Neuronal stem cell (in vitro differentiated cells): ENCODE data around the gene AUP1.

Source experiments
- DNase-seq: peaks from one replicate; pipeline ENCODE4 v3.0.0-alpha.2; 2013; ENCODE audit warnings: low spot score
- H2AFZ ChIP-seq: one replicate; pipeline ENCODE4 v1.6.1; 2013; ENCODE audit warnings: mild to moderate bottlenecking, low read length, inconsistent platforms
- H2AK5ac ChIP-seq: 2 replicates; pipeline ENCODE4 v1.6.1; 2013; ENCODE audit warnings: low read depth, mild to moderate bottlenecking, inconsistent platforms, low read length, moderate library complexity, mixed read lengths
- H2BK120ac ChIP-seq: 2 replicates; pipeline ENCODE4 v1.6.1; 2013; ENCODE audit warnings: low read depth, mild to moderate bottlenecking, inconsistent platforms, low read length, moderate library complexity, mixed read lengths
- H2BK12ac ChIP-seq: one replicate; pipeline ENCODE4 v1.6.1; 2013; ENCODE audit warnings: low read length, inconsistent platforms
- H2BK15ac ChIP-seq: 2 replicates; pipeline ENCODE4 v1.6.1; 2013; ENCODE audit warnings: mild to moderate bottlenecking, low read length, inconsistent platforms, mixed read lengths
- H2BK5ac ChIP-seq: one replicate; pipeline ENCODE4 v1.6.1; 2013; ENCODE audit warnings: inconsistent platforms, mild to moderate bottlenecking, low read length, moderate library complexity
- H3K14ac ChIP-seq: one replicate; pipeline ENCODE4 v1.6.1; 2013; ENCODE audit warnings: low read length, inconsistent platforms
- H3K18ac ChIP-seq: 2 replicates; pipeline ENCODE4 v1.6.1; 2013; ENCODE audit warnings: low read length, inconsistent platforms
- H3K23ac ChIP-seq: 2 replicates; pipeline ENCODE4 v1.6.1; 2013; ENCODE audit warnings: low read depth, mild to moderate bottlenecking, mixed read lengths, low read length, inconsistent platforms; ENCODE audit not compliant: poor library complexity
- H3K27ac ChIP-seq: replicated peaks from 3 replicates; pipeline ENCODE4 v1.5.1; 2013; ENCODE audit warnings: low read length, inconsistent platforms
- H3K27me3 ChIP-seq, 3 experiments: 2 replicates each; pipeline ENCODE4 v1.6.1; 2013; ENCODE audit warnings: low read length in 3 of 3, mild to moderate bottlenecking in 2 of 3, inconsistent platforms in 1 of 3, low read depth in 1 of 3, mixed read lengths in 1 of 3, moderate library complexity in 1 of 3; ENCODE audit not compliant: control insufficient read depth in 3 of 3, insufficient read depth in 3 of 3
- H3K36me3 ChIP-seq, 2 donors: replicated peaks in 1 of 2; 2 replicates each; pipeline ENCODE4 v1.6.1; 2013; ENCODE audit warnings: low read length in 2 of 2; ENCODE audit not compliant: control insufficient read depth in 2 of 2, insufficient read depth in 2 of 2
- H3K4ac ChIP-seq: 2 replicates; pipeline ENCODE4 v1.6.1; 2013; ENCODE audit warnings: inconsistent platforms, mild to moderate bottlenecking, low read length, moderate library complexity
- H3K4me1 ChIP-seq, 2 donors: 1 replicate in 1 of 2; 2 replicates in 1 of 2; pipeline ENCODE4 v1.6.1; 2013; ENCODE audit warnings: low read length in 2 of 2, low read depth in 1 of 2; ENCODE audit not compliant: control insufficient read depth in 2 of 2, insufficient read depth in 1 of 2
- H3K4me2 ChIP-seq: one replicate; pipeline ENCODE4 v1.6.1; 2013; ENCODE audit warnings: mild to moderate bottlenecking, low read length, inconsistent platforms; ENCODE audit not compliant: insufficient read depth, poor library complexity, severe bottlenecking
- H3K4me3 ChIP-seq, 2 donors: 2 replicates each; pipeline ENCODE4 v1.5.1; 2013; ENCODE audit warnings: low read length in 2 of 2, mild to moderate bottlenecking in 2 of 2, inconsistent platforms in 1 of 2, moderate library complexity in 1 of 2
- H3K79me1 ChIP-seq: one replicate; pipeline ENCODE4 v1.6.1; 2013; ENCODE audit warnings: low read depth, mild to moderate bottlenecking, inconsistent platforms, low read length, moderate library complexity
- H3K9ac ChIP-seq: one replicate; pipeline ENCODE4 v1.6.1; 2013; ENCODE audit warnings: mild to moderate bottlenecking, low read depth, low read length, inconsistent platforms; ENCODE audit not compliant: poor library complexity
- H3K9me3 ChIP-seq, 2 donors: replicated peaks in 1 of 2; 2 replicates each; pipeline versions ENCODE3 to v1.6.1; 2013; ENCODE audit warnings: low read length in 2 of 2, mild to moderate bottlenecking in 2 of 2, inconsistent platforms in 1 of 2, low read depth in 1 of 2, mixed read lengths in 1 of 2, moderate library complexity in 1 of 2; ENCODE audit not compliant: control insufficient read depth in 2 of 2, insufficient read depth in 1 of 2
- H4K8ac ChIP-seq: one replicate; pipeline ENCODE4 v1.6.1; 2013; ENCODE audit warnings: low read depth, mild to moderate bottlenecking, inconsistent platforms, low read length, moderate library complexity
- H4K91ac ChIP-seq: one replicate; pipeline ENCODE4 v1.6.1; 2013; ENCODE audit warnings: low read length, low read depth, mild to moderate bottlenecking, inconsistent platforms; ENCODE audit not compliant: poor library complexity
- WGBS, 2 donors: extraction: QIAGEN DNeasy Blood & Tissue Kit; methylation state at CpG; one replicate each; pipeline ENCODE4 v1.1.7; 2013; ENCODE audit warnings: missing lambda C conversion rate in 2 of 2, mixed read lengths in 1 of 2; ENCODE audit not compliant: insufficient read length in 2 of 2, insufficient replicate concordance in 1 of 2; ENCODE audit errors: extremely low coverage in 2 of 2; 5-methylcytosine and 5-hydroxymethylcytosine counted together

Gene AUP1

GRCh38 chr2:74546004-74546403, 16.5 kb upstream of the AUP1 start:
- no peak overlapping the region for H3K4me3 ChIP-seq
- WGBS, 2 donors = no CpG with 5 or more reads among the region's 3 CpGs
- no peak overlapping the region for H4K91ac ChIP-seq
- H3K36me3 ChIP-seq = peaks cover 4 to 24% of the 10 kb centered on the region in 2 donors
- no peaks in the 10 kb centered on the region for H3K79me1 ChIP-seq
- H3K27me3 ChIP-seq = peaks cover 0 to 32% (median 0%) of the 10 kb centered on the region in 3 experiments
- H2AFZ ChIP-seq = no peak overlapping the region
- H3K14ac ChIP-seq = no peak overlapping the region
- no peak overlapping the region for H2AK5ac ChIP-seq
- H3K18ac ChIP-seq = no peak overlapping the region
- H2BK12ac ChIP-seq = no peak overlapping the region
- no peak overlapping the region for H3K9ac ChIP-seq
- no peak overlapping the region for H3K23ac ChIP-seq
- no peak for DNase-seq
- H2BK5ac ChIP-seq = no peak overlapping the region
- no peak overlapping the region for H2BK15ac ChIP-seq
- H3K9me3 ChIP-seq = no peaks in the 10 kb centered on the region
- H3K4me2 ChIP-seq = no peak overlapping the region
- H3K4me1 ChIP-seq = peaks cover 0 to 12% of the 10 kb centered on the region in 2 donors
- H4K8ac ChIP-seq = no peak overlapping the region
- no peak overlapping the region for H2BK120ac ChIP-seq
- no peak overlapping the region for H3K27ac ChIP-seq
- no peak overlapping the region for H3K4ac ChIP-seq

DNA sequence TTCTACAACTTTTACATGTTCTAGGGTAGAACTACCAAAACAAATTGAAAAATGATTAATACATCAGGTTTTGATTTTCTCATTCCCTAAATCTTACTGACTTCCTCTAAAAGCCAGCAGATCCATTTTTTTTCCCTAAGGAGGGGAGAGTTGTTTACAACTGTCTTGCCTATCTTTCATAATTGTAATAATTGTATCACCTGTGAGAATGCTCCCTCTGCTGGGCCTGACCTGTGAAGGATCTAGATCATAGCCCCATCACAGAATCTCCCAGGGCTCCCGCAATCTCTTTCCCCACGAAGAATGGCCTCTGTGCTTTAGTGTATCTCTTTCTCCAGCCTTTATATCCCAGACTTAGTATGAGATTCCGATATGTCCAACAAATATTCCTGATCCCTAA, 15.1 kb upstream of the AUP1 start:
- Histone ChIP-seq H3K4me2 (no peak overlapping the region), H3K27ac (no peak overlapping the region), H4K8ac (no peak overlapping the region), H2BK15ac (no peak overlapping the region), H2BK120ac (no peak overlapping the region), H3K9ac (no peak overlapping the region), H3K18ac (no peak overlapping the region), H3K4me3 (no peak overlapping the region), H3K27me3 (peaks cover 0 to 20% (median 0%) of the 10 kb centered on the region in 3 experiments), H3K23ac (no peak overlapping the region), H3K36me3 (peaks cover 0 to 18% of the 10 kb centered on the region in 2 donors), H2BK5ac (no peak overlapping the region), H4K91ac (no peak overlapping the region), H3K4ac (no peak overlapping the region), H3K79me1 (no peaks in the 10 kb centered on the region), H2AK5ac (no peak overlapping the region), H2AFZ (no peak overlapping the region), H3K9me3 (no peaks in the 10 kb centered on the region), H3K14ac (no peak overlapping the region), H3K4me1 (peaks cover 0 to 8% of the 10 kb centered on the region in 2 donors), H2BK12ac (no peak overlapping the region)
- WGBS, 2 donors = no CpG with 5 or more reads among the region's 3 CpGs
- DNase-seq = no peak

DNA sequence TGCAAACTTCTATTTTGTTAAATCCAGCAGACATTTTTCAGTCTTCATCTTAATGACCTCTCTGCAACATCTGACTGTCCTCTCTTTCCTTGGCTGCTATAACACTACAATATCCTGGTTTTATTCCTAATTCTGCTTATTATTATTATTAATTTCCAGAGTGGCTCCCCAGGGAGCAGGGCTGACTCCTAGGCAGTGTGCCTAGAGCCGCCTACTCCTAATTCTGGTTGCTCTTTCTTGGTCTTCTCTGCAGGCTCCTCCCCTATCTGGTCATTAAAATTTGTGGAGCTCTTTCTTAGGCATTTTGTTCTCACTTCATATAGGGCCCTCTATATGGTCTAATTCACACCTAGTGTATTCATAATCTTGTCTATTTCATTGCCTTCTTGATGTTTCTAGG, 13.5 kb upstream of the AUP1 start:
- H3K4ac ChIP-seq = no peak overlapping the region
- no peak overlapping the region for H4K91ac ChIP-seq

GRCh38 chr2:74540291-74540690, 10.8 kb upstream of the AUP1 start:
- H3K79me1 ChIP-seq = no peaks in the 10 kb centered on the region
- no peak for DNase-seq
- H3K27me3 ChIP-seq = no peaks in the 10 kb centered on the region
- no peak overlapping the region for H4K91ac ChIP-seq
- no peak overlapping the region for H2AK5ac ChIP-seq
- H4K8ac ChIP-seq = no peak overlapping the region
- no peak overlapping the region for H2BK5ac ChIP-seq
- H3K9me3 ChIP-seq = no peaks in the 10 kb centered on the region
- H3K9ac ChIP-seq = no peak overlapping the region
- H3K18ac ChIP-seq = no peak overlapping the region
- no peaks in the 10 kb centered on the region for H3K4me1 ChIP-seq
- H2BK120ac ChIP-seq = no peak overlapping the region
- no peak overlapping the region for H3K14ac ChIP-seq
- no peak overlapping the region for H3K27ac ChIP-seq
- H3K4me2 ChIP-seq = no peak overlapping the region
- H3K23ac ChIP-seq = no peak overlapping the region
- peaks cover 0 to 16% of the 10 kb centered on the region in 2 donors for H3K36me3 ChIP-seq
- no CpG with 5 or more reads among the region's 5 CpGs for WGBS, 2 donors
- H2BK12ac ChIP-seq = no peak overlapping the region
- H2AFZ ChIP-seq = no peak overlapping the region
- H3K4ac ChIP-seq = no peak overlapping the region
- H3K4me3 ChIP-seq = no peak overlapping the region
- H2BK15ac ChIP-seq = no peak overlapping the region

More for the DNA sequence above, 13.5 kb upstream of the AUP1 start:
- Histone ChIP-seq H2BK15ac (no peak overlapping the region), H3K9ac (no peak overlapping the region), H3K14ac (no peak overlapping the region), H2AK5ac (no peak overlapping the region), H3K23ac (no peak overlapping the region), H4K8ac (no peak overlapping the region), H3K27me3 (peaks cover 0 to 7% (median 0%) of the 10 kb centered on the region in 3 experiments), H3K18ac (no peak overlapping the region), H3K4me2 (no peak overlapping the region), H3K9me3 (no peaks in the 10 kb centered on the region), H2BK5ac (no peak overlapping the region), H2AFZ (no peak overlapping the region), H3K4me1 (no peaks in the 10 kb centered on the region), H3K4me3 (no peak overlapping the region), H3K36me3 (peaks cover 0 to 11% of the 10 kb centered on the region in 2 donors), H3K27ac (no peak overlapping the region), H3K79me1 (no peaks in the 10 kb centered on the region), H2BK120ac (no peak overlapping the region), H2BK12ac (no peak overlapping the region)
- no CpG with 5 or more reads among the region's 1 CpG for WGBS, 2 donors
- DNase-seq = no peak
